Stimulated activated CD4-positive, alpha-beta T cell treated with anti-CD3 and anti-CD28 coated beads, Interleukin-15, amount 100 ng/mL, for 24 hours (primary cell): ENCODE results near the gene TMEM37.
"Not testable (repeated sequence)": the region's sequence is repeated elsewhere in the genome, so short reads cannot be mapped to it uniquely, and the experiment has no call there.

Source experiments
- DNase-seq: peaks from one replicate; pipeline ENCODE4 v3.0.0-alpha.2; 2020

The TMEM37 gene, protein sequence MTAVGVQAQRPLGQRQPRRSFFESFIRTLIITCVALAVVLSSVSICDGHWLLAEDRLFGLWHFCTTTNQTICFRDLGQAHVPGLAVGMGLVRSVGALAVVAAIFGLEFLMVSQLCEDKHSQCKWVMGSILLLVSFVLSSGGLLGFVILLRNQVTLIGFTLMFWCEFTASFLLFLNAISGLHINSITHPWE

DNA sequence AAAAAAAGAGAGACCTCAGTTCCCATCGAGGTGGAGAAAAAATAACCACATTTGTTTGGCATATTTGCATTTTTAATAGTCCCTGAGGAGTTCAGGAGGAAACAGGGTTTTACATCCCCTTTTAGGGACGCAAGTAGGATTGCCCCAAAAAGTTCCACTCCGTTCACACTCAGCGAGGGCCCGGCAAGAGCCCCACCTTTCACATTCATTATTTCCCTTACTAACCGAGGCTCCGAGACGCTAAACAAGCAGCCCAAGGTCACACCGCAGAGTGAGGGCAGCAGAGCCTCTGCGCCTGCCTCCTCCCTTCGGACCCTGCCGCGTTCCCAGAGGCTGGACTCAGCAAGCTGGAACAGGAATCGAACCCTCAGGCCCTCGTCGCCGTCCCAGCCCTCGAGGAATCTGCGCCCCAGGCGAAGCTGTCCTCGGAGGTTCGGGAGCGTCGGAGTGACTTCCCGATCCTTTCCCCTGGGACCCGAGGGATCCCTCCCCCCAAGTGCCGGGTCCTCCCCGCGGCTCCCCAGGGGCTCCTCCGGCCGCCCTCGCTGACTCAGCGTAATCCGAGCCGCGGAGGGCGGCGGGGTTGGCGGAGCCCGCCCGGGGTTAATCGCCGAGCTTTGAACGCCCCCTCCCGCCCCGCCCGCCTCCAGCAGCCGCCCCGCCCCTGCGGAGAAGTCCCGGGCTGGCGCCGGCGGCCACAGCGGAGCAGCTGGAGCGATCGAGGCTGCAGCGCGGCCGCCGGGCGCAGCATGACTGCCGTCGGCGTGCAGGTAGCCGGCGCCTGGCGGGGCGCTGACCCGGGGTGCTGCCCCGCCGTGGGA, at the start of gene TMEM37:
TSS of gene TMEM37 (plus strand) at position 700 of the 821 bp plus-strand sequence. CDS start at position 750, 50 bp downstream.
- DNase-seq: peak; percentile 31

- no peak for DNase-seq
Observed at GRCh38 chr2:119383410-119384140, 48.1 kb upstream of the TMEM37 start.

DNA sequence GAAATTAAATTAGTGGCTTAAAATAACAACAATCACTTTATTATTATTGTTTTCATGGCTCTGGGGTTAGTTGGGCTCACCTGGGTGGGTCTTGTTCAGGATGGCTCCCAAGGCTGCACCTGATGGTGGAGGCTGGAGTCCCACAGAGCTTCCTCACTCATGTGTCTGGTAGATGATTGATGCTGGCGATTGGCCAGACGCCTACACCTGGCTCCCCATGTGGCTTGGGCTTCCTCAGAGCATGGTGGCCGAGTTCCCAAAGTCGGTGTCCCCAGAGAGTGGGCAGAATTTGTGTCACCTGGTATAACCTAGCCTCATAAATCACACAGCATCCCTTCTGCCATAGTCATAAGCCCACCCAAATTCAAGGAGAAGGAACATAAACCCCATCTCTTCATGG, 46.7 kb upstream of the TMEM37 start:
- DNase-seq: no peak

DNA sequence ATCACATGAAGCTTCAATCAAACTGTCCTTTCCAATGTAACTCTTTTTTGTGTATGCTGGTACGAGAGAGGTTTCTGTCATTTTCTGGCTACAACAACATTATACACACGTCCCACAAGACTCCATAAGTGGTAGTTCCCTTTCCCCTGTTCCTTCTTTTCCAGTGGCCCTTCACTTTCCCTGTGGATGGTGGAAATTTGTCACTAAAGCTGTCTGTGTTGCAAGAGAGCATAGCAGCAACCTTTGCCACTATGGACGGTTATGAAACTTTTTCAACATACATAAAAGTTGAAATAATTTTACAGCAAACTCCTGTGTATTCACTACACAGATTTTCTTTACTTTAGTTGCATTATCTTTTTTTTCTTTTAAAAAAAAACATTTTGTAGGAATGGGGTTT, 46.2 kb upstream of the TMEM37 start:
- DNase-seq: no peak

GRCh38 chr2:119387381-119388129, 44.1 kb upstream of the TMEM37 start:
- DNase-seq: peak; percentile 50

DNA sequence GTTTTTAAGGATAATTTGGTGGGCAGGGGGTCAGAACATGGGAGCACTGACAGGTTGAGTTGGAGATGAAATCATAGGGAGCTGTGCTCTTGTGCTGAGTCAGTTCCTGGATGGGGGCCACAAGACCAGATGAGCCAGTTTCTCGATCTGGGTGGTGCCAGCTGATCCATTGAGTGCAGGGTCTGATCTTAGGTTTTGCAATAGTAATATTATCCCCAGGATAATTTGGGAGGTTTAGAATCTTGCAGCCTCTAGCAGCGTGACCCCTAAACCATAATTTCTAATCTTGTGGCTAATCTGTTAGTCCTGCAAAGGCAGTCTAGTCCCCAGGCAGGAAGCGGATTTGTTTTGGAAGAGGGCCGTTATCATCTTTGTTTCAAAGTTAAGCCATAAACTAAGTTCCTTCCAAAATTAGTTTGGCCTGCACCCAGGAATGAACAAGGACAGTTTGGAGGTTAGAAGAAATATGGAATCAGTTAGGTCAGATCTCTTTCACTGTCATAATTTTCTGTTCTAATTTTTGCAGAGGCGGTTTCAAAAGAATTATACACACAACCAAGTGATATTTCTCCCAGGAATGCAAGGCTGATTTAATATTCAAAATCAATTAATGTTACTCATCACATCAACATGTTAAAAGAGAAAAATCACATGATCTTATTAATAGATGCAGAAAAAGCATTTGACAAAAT, 41.9 kb upstream of the TMEM37 start:
- DNase-seq: no peak

DNA sequence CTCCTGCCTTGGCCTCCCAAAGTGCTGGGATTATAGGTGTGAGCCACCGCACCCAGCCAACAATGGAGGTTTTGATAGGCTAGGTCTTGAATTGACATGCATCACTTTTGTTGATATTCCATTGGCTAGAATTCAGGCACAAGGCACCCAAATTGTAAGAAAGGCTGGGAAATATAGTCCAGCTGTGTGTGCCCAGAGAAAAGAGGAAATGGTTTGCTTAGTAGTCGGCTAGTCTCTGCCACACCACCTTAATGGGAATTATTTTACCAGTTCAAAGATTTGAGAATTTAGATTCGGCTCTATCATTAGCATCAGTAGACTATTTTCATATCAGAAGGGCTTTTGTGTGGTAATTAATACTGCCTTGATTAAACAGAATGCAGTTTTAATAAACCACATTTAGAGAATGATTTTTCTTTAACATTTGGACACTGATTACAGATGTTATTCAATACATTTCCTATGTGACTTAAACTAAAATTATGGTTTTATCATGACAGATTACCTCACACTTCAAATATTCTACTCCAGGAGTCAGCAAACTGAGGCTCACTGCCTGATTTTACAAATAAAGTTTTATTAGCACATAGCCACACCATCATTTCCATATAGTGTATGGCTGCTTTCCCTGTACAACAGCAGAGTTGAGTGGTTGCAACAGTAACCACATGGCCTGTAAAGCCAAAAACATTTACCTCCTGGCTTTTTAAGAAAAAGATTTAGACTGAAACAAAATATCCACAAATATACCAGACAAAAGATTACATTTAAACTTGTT, 37.5 kb upstream of the TMEM37 start:
- DNase-seq: no peak

DNA sequence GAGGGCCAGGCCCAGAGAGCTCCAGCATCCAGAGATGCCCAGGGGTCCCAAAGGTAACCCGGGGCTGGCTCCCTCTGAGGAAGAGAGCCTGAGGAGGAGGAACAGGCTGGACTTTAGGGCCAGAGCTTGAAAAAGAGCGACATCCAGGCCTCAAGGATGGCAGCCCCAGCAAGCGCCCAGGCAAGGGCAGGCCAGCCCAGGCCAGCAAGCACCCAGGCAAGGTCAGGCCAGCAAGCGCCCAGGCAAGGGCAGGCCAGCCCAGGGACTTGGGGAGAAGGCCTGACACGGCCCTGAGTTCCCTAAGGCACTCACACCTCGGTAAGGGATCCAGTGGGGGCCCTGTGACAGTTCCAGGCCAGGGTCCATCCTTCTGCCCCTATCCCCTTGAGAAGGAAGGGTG, 34.5 kb upstream of the TMEM37 start:
- no peak for DNase-seq

DNA sequence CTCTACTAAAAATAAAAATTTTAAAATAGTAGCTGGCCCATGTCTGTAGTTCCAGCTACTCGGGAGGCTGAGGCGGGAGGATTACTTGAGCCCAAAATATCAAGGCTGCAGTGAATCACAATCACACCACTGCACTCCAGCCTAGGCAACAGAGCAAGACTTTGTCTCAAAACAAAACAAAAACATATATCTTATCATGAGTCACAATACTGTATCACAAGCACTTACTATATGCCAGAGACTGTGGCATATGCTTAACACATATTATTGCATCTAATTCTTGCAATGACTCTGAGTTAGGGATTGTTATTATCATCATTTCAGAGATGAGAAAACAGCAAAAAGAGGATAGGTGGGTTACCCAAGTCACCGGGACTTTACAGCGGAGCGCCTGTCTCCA, 29.5 kb upstream of the TMEM37 start:
- DNase-seq: no peak

GRCh38 chr2:119402645-119403560, 28.8 kb upstream of the TMEM37 start:
- no peak for DNase-seq

DNA sequence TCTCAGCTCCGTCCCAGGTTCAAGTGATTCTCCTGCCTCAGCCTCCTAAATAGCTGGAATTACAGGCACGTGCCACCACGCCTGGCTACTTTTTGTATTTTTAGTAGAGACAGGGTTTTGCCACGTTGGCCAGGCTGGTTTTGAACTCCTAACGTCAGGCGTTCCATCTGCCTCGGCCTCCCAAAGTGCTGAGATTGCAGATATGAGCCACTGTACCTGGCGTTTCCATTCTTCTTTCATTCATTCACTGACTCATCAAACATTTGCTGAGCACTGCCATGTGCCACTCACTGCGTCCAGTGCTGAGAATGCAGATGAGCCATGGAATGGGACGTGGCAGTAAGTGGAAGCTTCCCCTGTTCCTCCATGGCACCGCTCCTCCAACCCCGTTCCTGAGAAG, 28.0 kb upstream of the TMEM37 start:
- DNase-seq: not testable (repeated sequence)

- no peak for DNase-seq
Observed at GRCh38 chr2:119405151-119405550, 26.5 kb upstream of the TMEM37 start.

GRCh38 chr2:119407430-119408220, 24.0 kb upstream of the TMEM37 start:
- DNase-seq: peak; percentile 52

GRCh38 chr2:119408221-119408619, 23.4 kb upstream of the TMEM37 start:
- DNase-seq: no peak

DNA sequence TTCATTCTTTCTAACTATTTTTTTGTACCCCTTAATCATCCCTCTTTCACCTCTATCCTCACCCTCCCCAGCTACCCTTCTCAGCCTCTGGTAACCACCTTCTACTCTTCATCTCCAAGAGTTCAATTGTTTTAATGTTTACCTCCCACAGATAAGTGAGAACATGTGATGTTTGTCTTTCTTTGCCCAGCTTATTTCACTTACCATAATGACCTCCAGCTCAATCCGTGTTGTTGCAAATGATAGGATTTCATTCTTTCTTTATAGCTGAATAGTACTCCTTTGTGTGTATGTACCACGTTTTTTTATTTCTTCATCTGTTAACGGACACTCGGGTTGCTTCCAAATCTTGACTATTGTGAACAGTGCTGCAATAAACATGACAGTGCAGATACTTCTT, 22.1 kb upstream of the TMEM37 start:
- no peak for DNase-seq

- no peak for DNase-seq
Observed at GRCh38 chr2:119414894-119415293, 16.8 kb upstream of the TMEM37 start.

- no peak for DNase-seq
Observed at GRCh38 chr2:119415630-119416029, 16.0 kb upstream of the TMEM37 start.

GRCh38 chr2:119416299-119416923, 15.2 kb upstream of the TMEM37 start:
- no peak for DNase-seq

GRCh38 chr2:119417908-119418307, 13.7 kb upstream of the TMEM37 start:
- no peak for DNase-seq
